ENCODE measurements around the gene TSPO2.

The TSPO2 gene, protein sequence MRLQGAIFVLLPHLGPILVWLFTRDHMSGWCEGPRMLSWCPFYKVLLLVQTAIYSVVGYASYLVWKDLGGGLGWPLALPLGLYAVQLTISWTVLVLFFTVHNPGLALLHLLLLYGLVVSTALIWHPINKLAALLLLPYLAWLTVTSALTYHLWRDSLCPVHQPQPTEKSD

GRCh38 chr6:41042226-41043055 is at the start of gene TSPO2:
TSPO2 (plus strand) TSS chr6:41042467; CDS start chr6:41042986, 519 bp downstream.
- in situ Hi-C loops (cut with MboI; ENCODE audit: low pct_unique_long_range_greater_than_20kb, low sequenced_read_pairs, unreplicated experiment), result no loop called here
- TF ChIP-seq, protein P1, sequence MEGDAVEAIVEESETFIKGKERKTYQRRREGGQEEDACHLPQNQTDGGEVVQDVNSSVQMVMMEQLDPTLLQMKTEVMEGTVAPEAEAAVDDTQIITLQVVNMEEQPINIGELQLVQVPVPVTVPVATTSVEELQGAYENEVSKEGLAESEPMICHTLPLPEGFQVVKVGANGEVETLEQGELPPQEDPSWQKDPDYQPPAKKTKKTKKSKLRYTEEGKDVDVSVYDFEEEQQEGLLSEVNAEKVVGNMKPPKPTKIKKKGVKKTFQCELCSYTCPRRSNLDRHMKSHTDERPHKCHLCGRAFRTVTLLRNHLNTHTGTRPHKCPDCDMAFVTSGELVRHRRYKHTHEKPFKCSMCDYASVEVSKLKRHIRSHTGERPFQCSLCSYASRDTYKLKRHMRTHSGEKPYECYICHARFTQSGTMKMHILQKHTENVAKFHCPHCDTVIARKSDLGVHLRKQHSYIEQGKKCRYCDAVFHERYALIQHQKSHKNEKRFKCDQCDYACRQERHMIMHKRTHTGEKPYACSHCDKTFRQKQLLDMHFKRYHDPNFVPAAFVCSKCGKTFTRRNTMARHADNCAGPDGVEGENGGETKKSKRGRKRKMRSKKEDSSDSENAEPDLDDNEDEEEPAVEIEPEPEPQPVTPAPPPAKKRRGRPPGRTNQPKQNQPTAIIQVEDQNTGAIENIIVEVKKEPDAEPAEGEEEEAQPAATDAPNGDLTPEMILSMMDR (IDR thresholded peaks at IDR 0.05; ENCODE audit: extremely low read depth, insufficient read depth, missing control alignments), result no peak
- DNase-seq (ENCODE audit: low spot score), result no peak

GRCh38 chr6:40992746-40993145 is 49.5 kb upstream of the TSPO2 start:
- in situ Hi-C loops (cut with MboI; ENCODE audit: low pct_unique_long_range_greater_than_20kb, low sequenced_read_pairs, unreplicated experiment), result no loop called here
- TF ChIP-seq, protein P1 (IDR thresholded peaks at IDR 0.05; ENCODE audit: extremely low read depth, insufficient read depth, missing control alignments), result no peak

GRCh38 chr6:40996591-40997233 is 45.6 kb upstream of the TSPO2 start:
- TF ChIP-seq, protein P1 (IDR thresholded peaks at IDR 0.05; ENCODE audit: extremely low read depth, insufficient read depth, missing control alignments), result no peak
- in situ Hi-C loops (cut with MboI; ENCODE audit: low pct_unique_long_range_greater_than_20kb, low sequenced_read_pairs, unreplicated experiment), result no loop called here
- DNase-seq (ENCODE audit: low spot score), result no peak

More at GRCh38 chr6:40992746-40993145, 49.5 kb upstream of the TSPO2 start:
- DNase-seq (ENCODE audit: low spot score), result no peak

- no peak for DNase-seq (ENCODE audit: low spot score)
- in situ Hi-C loops (cut with MboI; ENCODE audit: low pct_unique_long_range_greater_than_20kb, low sequenced_read_pairs, unreplicated experiment), result no loop called here
- TF ChIP-seq, protein P1 (IDR thresholded peaks at IDR 0.05; ENCODE audit: extremely low read depth, insufficient read depth, missing control alignments), result no peak
These were observed 44.9 kb upstream of the TSPO2 start for GRCh38 chr6:40997234-40997957.

- TF ChIP-seq, protein P1 (IDR thresholded peaks at IDR 0.05; ENCODE audit: extremely low read depth, insufficient read depth, missing control alignments), result no peak
- in situ Hi-C loops (cut with MboI; ENCODE audit: low pct_unique_long_range_greater_than_20kb, low sequenced_read_pairs, unreplicated experiment), result no loop called here
- no peak for DNase-seq (ENCODE audit: low spot score)
These were observed 43.6 kb upstream of the TSPO2 start for GRCh38 chr6:40998661-40999060.

DNA sequence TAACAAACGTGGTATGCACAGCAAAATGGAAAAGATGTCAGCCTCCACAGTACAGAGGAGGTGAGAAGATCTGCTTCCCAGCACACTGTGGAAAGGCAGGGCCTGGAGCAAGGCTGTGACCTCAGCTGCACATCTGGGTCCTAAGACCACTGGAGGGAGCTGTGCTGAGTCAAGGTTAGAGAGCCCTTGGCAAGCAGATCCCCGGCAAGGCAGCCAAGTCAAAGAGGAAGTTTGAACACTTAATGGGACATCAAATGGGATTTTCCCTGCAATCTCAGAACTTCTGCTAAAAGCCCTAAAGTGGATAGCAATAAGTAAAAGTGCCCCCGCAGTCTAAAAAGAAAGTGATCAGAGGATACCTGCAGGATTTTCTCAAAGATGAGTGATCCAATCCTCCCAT is 42.7 kb upstream of the TSPO2 start:
- in situ Hi-C loops (cut with MboI; ENCODE audit: low pct_unique_long_range_greater_than_20kb, low sequenced_read_pairs, unreplicated experiment), result no loop called here
- peak; percentile 36 for DNase-seq (ENCODE audit: low spot score)

More for the DNA sequence above, 42.7 kb upstream of the TSPO2 start:
- TF ChIP-seq, protein P1 (IDR thresholded peaks at IDR 0.05; ENCODE audit: extremely low read depth, insufficient read depth, missing control alignments), result peak; percentile 59
